Measurements from ENCODE around the gene RHOT2.

DNA sequence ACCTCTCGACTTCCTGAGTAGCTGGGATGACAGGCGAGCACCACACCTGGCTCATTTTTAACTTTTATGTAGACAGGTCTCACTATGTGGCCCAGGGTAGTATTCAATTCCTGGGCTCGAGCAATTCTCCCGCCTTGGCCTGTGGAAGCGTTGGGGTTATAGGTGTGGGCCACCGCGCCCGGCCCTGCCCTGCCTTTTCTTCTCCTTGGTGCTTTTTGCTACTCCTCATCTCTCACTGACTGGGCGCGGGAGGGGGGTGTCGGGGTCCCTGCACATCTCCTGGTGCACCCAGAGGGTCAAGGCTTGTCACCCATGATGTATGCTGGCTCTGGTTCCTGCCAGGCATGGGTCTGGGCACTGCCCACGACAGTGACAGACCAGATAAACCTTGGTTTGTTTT is 23.4 kb upstream of the RHOT2 start:
- TF ChIP-seq POLR2AphosphoS5 (IDR thresholded peaks at IDR 0.05; ENCODE audit: low read depth, low read length) (no peak), YY1 (IDR thresholded peaks at IDR 0.05; ENCODE audit: extremely low read depth, insufficient replicate concordance, low read depth, low read length) (no peak)

Measured in HCT116 (cell line).